Kidney epithelial cell (primary cell): ENCODE data around the gene KRT24. TPM values are rescaled to one million over a fixed set of nuclear protein-coding genes. Genes with fewer than 3 reads are reported as not detected.

ENCODE experiments used
- DNase-seq: peaks from one replicate; pipeline ENCODE4 v3.0.0-alpha.2; 2010; ENCODE audit warnings: low read depth
- H3K27me3 ChIP-seq: 2 replicates; pipeline ENCODE4 v1.6.0; 2011; ENCODE audit warnings: low read length; ENCODE audit not compliant: control insufficient read depth, insufficient read depth
- H3K36me3 ChIP-seq: 2 replicates; pipeline ENCODE4 v1.5.1; 2011; ENCODE audit warnings: low read length; ENCODE audit not compliant: control insufficient read depth, insufficient read depth
- H3K4me3 ChIP-seq: 2 replicates; pipeline ENCODE4 v1.5.1; 2011; ENCODE audit warnings: low read depth, mild to moderate bottlenecking, control low read depth, low read length
- total RNA-seq: library from RNA; depleted of rRNA; stranded (reverse); fragments of >200 nt; gene quantifications from 2 replicates; pipeline ENCODE4 v1.2.3, GENCODE V29; 2015
- TF ChIP-seq, protein P1 (sequence below): IDR thresholded peaks from 2 replicates; pipeline ENCODE4 v1.5.1; 2011; ENCODE audit warnings: mild to moderate bottlenecking, moderate library complexity, low read length, control low read depth, inconsistent platforms; ENCODE audit not compliant: insufficient read depth, poor library complexity, severe bottlenecking

KRT24 gene
- total RNA-seq, 1 donor from 2014 or later = not detected

DNA sequence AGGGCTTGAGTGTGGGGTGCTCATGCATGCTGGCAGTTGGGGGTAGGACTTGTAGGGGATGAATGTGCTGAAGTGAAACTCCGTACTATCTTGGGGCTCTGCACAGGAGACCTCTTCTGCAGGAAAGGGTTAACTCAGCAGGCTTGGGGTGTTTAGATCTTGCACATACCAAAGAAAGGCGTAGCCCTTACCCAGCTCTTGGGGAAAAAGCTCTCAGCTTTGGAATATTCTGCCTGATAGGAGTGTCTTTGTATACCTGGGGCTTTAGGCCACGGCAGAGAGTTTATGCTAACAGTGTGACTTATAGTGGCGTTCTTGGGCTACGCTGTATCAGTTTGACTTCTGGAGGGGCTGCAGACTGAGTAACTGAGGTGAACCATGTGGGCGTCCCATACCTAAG is 30.5 kb upstream of the KRT24 start:
- DNase-seq = no peak
- Histone ChIP-seq H3K4me3 (no peak overlapping the region), H3K27me3 (no peaks in the 10 kb centered on the region), H3K36me3 (no peaks in the 10 kb centered on the region)
- TF ChIP-seq, protein P1, sequence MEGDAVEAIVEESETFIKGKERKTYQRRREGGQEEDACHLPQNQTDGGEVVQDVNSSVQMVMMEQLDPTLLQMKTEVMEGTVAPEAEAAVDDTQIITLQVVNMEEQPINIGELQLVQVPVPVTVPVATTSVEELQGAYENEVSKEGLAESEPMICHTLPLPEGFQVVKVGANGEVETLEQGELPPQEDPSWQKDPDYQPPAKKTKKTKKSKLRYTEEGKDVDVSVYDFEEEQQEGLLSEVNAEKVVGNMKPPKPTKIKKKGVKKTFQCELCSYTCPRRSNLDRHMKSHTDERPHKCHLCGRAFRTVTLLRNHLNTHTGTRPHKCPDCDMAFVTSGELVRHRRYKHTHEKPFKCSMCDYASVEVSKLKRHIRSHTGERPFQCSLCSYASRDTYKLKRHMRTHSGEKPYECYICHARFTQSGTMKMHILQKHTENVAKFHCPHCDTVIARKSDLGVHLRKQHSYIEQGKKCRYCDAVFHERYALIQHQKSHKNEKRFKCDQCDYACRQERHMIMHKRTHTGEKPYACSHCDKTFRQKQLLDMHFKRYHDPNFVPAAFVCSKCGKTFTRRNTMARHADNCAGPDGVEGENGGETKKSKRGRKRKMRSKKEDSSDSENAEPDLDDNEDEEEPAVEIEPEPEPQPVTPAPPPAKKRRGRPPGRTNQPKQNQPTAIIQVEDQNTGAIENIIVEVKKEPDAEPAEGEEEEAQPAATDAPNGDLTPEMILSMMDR = no peak

DNA sequence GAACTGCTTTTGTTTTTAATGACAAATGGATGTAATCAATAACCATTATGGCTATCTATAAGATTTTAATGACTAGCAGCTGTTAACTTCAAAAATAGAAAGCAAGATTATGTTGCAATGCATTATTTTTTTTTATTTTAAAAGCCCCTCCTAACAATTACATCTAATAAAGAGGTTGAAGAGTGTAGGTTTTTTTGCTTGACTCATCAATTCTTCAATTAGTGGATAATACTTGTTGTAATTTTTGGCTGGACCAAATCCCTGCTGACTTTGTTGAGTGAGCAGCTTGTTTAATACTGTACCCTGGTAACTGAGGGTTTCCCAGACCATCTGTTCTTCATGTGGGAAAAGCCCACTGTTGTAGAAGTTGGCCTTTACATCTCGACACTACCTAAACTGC is 27.4 kb upstream of the KRT24 start:
- H3K4me3 ChIP-seq = no peak overlapping the region
- H3K27me3 ChIP-seq = no peaks in the 10 kb centered on the region
- no peaks in the 10 kb centered on the region for H3K36me3 ChIP-seq

DNA sequence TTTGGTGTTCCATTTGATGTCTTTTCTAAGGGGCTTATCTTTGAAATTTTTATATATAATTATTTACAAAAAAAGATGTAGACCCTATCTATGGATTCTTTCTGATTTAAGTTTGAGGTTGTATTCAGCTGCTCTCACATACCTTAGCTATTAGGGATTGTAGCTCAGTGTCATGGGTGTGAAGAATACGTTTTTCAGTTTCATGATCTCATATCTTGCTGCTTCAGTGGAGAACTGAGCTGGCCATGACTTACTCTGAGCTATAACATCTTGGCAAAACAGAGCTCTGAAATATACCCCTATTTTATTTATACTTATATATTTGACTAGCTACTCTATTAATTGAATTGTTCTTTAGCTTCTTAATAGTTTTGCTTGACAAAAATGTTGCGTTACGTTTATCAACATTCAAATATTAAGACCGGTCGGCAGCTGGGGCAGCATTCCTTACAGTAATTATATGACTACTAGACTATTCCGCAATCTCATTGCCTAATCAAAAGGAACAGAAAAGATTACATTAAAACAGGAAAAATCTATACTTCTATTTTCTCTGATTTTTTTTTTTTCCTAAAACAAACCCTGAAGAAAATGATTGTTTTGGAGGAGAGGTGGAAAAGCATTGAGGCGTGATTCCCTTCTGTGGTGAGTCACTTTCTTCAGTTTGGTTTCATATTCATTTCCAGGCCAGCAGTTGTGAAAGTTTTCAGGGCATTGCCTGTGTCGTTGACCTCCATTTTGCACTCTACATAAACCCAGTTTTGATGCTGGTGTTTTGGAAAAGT is 24.1 kb upstream of the KRT24 start:
- Histone ChIP-seq H3K4me3 (no peak overlapping the region), H3K36me3 (no peaks in the 10 kb centered on the region), H3K27me3 (no peaks in the 10 kb centered on the region)
- TF ChIP-seq, protein P1 = no peak
- peak; percentile 52 for DNase-seq

More for the DNA sequence above, 27.4 kb upstream of the KRT24 start:
- DNase-seq = no peak
- TF ChIP-seq, protein P1 = no peak

DNA sequence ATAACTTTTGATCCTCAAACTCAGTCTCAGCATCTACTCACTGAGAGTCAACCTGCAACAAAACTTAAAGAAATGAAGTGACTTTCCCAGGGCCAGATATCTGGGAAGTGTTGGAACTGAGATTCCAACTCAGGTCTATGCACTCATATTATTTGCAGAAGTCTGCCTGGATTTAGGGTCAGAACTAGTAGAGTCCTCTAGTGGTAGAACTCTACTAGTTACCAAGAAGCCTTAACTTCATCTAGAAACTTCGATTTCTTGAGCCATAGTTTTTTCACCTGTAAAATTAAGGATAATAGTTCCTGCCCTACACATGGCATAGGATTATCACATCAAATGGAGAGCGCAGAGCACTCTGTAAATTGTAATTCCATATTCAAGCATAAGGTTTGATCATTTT is 23.4 kb upstream of the KRT24 start:
- TF ChIP-seq, protein P1 = peak; percentile 46
- DNase-seq = no peak
- Histone ChIP-seq H3K4me3 (no peak overlapping the region), H3K36me3 (no peaks in the 10 kb centered on the region), H3K27me3 (no peaks in the 10 kb centered on the region)

DNA sequence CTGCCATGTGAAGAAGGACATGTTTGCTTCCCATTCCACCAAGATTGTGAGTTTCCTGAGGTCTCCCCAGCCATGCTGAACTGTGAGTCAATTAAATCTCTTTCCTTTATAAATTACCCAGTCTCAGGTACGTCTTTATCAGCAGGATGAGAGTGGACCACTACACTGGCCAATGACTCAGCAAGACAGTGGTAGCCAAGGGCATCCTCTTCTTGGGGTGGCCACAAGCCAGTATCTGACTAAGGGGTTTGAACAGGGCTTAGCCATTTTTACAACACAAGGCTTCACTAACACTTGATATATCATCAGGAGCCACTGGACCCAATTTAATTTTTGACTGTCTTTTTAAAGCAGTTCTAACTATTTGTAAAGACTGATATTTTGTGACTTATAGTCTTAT is 21.1 kb upstream of the KRT24 start:
- DNase-seq = no peak
- Histone ChIP-seq H3K36me3 (no peaks in the 10 kb centered on the region), H3K27me3 (no peaks in the 10 kb centered on the region), H3K4me3 (no peak overlapping the region)
- TF ChIP-seq, protein P1 = no peak

DNA sequence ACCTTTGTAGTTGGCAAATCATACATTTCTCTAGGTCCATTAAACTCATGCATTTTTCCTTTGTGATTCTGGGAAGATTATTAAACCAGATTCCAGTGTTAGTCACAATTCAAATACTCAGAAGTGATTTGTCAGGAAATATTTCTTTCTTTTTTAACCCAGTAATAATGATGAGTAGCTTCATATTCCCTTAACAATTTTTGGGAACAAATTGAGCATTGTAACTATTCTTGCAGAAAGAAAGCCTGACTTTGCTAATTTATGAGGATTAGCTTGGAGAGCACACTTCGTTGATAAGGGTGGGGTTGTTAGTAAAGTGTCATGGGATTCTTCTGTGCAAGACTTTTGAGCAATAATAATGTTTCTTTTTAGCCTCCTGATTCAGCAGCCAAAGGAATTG is 18.7 kb upstream of the KRT24 start:
- H3K4me3 ChIP-seq = no peak overlapping the region
- TF ChIP-seq, protein P1 = no peak
- no peaks in the 10 kb centered on the region for H3K27me3 ChIP-seq
- DNase-seq = no peak
- H3K36me3 ChIP-seq = no peaks in the 10 kb centered on the region
